Ishikawa (cell line): ENCODE results near the gene LRRC56.

Source experiments
- CEBPB ChIP-seq: IDR thresholded peaks from 2 replicates; pipeline ENCODE4 v1.6.1; 2012
- CREB1 ChIP-seq: IDR thresholded peaks from 2 replicates; pipeline ENCODE4 v1.6.1; 2012; ENCODE audit warnings: low read depth
- EGR1 ChIP-seq: IDR thresholded peaks from 2 replicates; pipeline ENCODE4 v1.6.1; 2012
- EP300 ChIP-seq: IDR thresholded peaks from 2 replicates; pipeline ENCODE4 v1.6.1; 2012; ENCODE audit warnings: borderline replicate concordance
- FOXM1 ChIP-seq: IDR thresholded peaks from 2 replicates; pipeline ENCODE4 v1.6.1; 2012; ENCODE audit warnings: low read depth, borderline replicate concordance
- NFIC ChIP-seq: IDR thresholded peaks from 2 replicates; pipeline ENCODE4 v1.6.1; 2012
- RAD21 ChIP-seq: IDR thresholded peaks from 2 replicates; pipeline ENCODE4 v1.6.1; 2012; ENCODE audit warnings: low read depth
- TAF1 ChIP-seq: IDR thresholded peaks from 2 replicates; pipeline ENCODE4 v1.6.1; 2012; ENCODE audit warnings: low read depth, mild to moderate bottlenecking
- TCF12 ChIP-seq: IDR thresholded peaks from 2 replicates; pipeline ENCODE4 v1.6.1; 2012; ENCODE audit warnings: low read depth
- TEAD4 ChIP-seq: IDR thresholded peaks from 2 replicates; pipeline ENCODE4 v1.6.1; 2012
- YY1 ChIP-seq: IDR thresholded peaks from 2 replicates; pipeline ENCODE4 v1.6.1; 2012; ENCODE audit warnings: low read depth
- ZBTB7A ChIP-seq: IDR thresholded peaks from 2 replicates; pipeline ENCODE4 v1.6.1; 2012; ENCODE audit warnings: low read depth
- TF ChIP-seq, protein P1 (sequence below): IDR thresholded peaks from 2 replicates; pipeline ENCODE4 v1.6.1; 2012; ENCODE audit warnings: low read depth, mild to moderate bottlenecking
- TF ChIP-seq, protein P2 (sequence below): IDR thresholded peaks from 2 replicates; pipeline ENCODE4 v1.6.1; 2012
- TF ChIP-seq, protein P3 (sequence below): IDR thresholded peaks from 2 replicates; pipeline ENCODE4 v1.6.1; 2012

Gene LRRC56

DNA sequence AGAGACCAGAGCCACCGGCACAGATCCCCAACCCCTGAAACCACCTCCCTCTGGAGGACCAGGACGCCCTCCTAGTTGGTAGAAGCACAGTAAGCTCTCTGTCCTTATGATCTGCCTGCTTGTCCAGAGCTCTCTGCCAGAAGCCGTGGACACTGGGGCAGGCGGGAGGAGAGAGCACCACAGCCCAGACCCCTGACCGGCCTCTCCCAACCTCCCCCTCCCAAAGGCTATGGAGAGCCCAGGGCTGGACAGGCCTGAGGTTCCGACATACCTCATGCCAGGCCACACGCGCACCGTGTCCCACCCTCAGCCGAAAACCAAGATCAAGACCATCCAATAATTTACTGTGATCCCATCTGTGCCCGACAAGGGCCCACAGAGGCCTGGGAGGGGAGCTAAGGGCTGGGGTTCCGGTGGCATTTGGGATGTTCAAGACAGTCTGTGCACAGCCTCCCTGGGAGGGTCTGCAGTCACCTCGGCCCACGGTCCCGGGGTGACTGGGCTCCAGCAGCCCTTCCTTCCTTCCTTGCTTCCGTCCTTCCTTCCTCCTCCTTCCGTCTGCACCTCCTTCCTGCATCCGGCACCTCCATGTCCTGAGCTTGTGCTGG is 5.3 kb upstream of the LRRC56 start:
- TF ChIP-seq TAF1: no peak
- TF ChIP-seq TCF12: no peak
- TF ChIP-seq, protein P1, sequence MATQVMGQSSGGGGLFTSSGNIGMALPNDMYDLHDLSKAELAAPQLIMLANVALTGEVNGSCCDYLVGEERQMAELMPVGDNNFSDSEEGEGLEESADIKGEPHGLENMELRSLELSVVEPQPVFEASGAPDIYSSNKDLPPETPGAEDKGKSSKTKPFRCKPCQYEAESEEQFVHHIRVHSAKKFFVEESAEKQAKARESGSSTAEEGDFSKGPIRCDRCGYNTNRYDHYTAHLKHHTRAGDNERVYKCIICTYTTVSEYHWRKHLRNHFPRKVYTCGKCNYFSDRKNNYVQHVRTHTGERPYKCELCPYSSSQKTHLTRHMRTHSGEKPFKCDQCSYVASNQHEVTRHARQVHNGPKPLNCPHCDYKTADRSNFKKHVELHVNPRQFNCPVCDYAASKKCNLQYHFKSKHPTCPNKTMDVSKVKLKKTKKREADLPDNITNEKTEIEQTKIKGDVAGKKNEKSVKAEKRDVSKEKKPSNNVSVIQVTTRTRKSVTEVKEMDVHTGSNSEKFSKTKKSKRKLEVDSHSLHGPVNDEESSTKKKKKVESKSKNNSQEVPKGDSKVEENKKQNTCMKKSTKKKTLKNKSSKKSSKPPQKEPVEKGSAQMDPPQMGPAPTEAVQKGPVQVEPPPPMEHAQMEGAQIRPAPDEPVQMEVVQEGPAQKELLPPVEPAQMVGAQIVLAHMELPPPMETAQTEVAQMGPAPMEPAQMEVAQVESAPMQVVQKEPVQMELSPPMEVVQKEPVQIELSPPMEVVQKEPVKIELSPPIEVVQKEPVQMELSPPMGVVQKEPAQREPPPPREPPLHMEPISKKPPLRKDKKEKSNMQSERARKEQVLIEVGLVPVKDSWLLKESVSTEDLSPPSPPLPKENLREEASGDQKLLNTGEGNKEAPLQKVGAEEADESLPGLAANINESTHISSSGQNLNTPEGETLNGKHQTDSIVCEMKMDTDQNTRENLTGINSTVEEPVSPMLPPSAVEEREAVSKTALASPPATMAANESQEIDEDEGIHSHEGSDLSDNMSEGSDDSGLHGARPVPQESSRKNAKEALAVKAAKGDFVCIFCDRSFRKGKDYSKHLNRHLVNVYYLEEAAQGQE: no peak
- no peak for TF ChIP-seq CEBPB
- TF ChIP-seq EP300: no peak
- TF ChIP-seq ZBTB7A: no peak
- no peak for TF ChIP-seq CREB1
- no peak for TF ChIP-seq TEAD4
- TF ChIP-seq FOXM1: no peak
- TF ChIP-seq, protein P2, sequence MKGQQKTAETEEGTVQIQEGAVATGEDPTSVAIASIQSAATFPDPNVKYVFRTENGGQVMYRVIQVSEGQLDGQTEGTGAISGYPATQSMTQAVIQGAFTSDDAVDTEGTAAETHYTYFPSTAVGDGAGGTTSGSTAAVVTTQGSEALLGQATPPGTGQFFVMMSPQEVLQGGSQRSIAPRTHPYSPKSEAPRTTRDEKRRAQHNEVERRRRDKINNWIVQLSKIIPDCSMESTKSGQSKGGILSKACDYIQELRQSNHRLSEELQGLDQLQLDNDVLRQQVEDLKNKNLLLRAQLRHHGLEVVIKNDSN: no peak
- no peak for TF ChIP-seq RAD21
- TF ChIP-seq, protein P3, sequence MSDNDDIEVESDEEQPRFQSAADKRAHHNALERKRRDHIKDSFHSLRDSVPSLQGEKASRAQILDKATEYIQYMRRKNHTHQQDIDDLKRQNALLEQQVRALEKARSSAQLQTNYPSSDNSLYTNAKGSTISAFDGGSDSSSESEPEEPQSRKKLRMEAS: no peak
- TF ChIP-seq EGR1: no peak
- no peak for TF ChIP-seq NFIC
- TF ChIP-seq YY1: no peak

DNA sequence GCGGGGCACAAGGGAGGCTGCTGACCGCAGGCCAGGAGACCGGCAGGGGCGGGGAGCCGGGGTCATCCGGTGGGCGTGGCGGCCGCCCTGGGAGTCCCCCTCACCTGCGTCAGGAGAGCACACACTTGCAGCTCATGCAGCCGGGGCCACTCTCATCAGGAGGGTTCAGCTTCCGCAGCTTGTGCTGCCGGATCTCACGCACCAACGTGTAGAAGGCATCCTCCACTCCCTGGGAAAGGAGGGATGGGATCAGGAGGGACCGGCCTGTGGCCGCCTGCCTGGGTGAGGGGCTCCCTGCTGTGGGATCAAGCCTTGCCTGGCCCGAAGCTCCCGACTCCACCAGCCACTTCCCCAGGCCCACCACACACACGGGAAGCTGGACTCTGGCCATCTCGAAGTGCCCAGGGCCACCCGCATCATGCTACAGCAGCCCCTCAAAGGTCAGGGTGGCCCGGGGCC is 4.8 kb upstream of the LRRC56 start:
- TF ChIP-seq EP300: no peak
- no peak for TF ChIP-seq TCF12
- no peak for TF ChIP-seq FOXM1
- no peak for TF ChIP-seq NFIC
- TF ChIP-seq, protein P2: no peak
- TF ChIP-seq CEBPB: no peak
- no peak for TF ChIP-seq EGR1
- TF ChIP-seq TEAD4: no peak
- TF ChIP-seq RAD21: no peak

DNA sequence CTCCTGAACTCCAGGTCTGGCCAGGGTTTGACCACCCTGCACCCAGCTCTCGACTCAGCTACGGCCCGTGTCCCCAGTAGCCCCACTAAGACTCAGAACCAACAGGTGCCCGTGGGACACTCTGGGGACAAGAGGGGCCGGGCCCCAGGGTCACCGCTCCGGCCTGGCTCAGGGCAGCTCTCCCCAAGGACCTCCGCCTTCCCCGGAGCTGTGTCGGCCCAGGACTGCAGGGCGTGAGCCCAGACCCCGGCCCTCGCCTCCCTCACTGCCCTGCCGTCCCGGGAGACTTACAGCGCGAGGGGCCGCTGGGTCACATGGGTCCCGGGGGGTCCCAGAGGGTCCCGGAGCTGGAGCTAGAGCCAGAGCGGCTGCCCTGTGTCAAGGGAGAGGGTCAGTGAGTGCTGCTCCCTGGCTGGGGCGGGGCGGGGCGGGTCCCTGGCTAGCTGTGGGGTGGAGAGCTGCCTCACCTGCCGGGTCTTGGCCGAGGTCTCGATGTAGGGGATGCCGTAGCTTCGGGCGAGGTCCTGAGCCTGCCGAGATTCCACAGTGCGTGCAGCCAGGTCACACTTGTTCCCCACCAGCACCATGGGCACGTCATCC is 4.2 kb upstream of the LRRC56 start:
- no peak for TF ChIP-seq EP300
- no peak for TF ChIP-seq FOXM1
- TF ChIP-seq, protein P3: no peak
- TF ChIP-seq TCF12: no peak
- no peak for TF ChIP-seq CEBPB
- TF ChIP-seq YY1: no peak
- TF ChIP-seq, protein P2: no peak
- no peak for TF ChIP-seq RAD21
- TF ChIP-seq, protein P1: no peak
- no peak for TF ChIP-seq CREB1

DNA sequence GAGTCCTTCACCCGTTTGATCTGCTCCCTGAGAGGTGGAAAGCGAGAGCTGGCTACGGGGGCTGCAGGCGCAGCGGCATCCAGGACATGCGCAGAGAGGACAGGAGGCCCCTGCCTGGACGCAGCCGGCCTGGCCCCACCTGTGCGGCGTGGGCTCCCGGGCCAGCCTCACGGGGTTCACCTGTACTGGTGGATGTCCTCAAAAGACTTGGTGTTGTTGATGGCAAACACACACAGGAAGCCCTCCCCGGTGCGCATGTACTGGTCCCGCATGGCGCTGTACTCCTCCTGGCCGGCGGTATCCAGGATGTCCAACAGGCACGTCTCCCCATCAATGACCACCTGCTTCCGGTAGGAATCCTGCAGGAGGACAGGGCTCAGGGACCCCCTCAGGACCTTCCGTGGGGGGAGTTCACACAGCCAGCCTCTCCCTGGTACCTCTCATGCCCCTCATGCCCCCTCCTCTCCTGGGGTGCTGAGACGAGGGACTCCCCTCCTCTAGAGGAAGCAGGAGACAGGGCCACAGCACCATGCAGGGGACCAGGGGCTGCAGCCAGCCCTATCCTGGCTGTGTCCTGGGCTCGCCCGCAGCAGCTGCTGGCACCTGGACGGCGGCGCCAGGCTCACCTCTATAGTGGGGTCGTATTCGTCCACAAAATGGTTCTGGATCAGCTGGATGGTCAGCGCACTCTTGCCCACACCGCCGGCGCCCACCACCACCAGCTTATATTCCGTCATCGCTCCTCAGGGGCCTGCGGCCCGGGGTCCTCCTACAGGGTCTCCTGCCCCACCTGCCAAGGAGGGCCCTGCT is 3.5 kb upstream of the LRRC56 start:
- TF ChIP-seq TCF12 (no peak), EGR1 (no peak), ZBTB7A (no peak), TEAD4 (no peak), CEBPB (no peak), NFIC (no peak)
- TF ChIP-seq, protein P3: no peak
